HL-60 (cell line): ENCODE results near the gene MAEA.

ENCODE experiments used
- POLR2AphosphoS5 ChIP-seq: IDR thresholded peaks from 2 replicates; pipeline ENCODE4 v1.6.1; 2012; ENCODE audit warnings: low read depth
- TF ChIP-seq, protein P1 (sequence below): IDR thresholded peaks from one replicate; pipeline ENCODE4 v1.5.1; 2011; ENCODE audit warnings: low read length, control low read depth, inconsistent platforms; ENCODE audit not compliant: insufficient read depth
- TF ChIP-seq, protein P2 (sequence below): IDR thresholded peaks from 2 replicates; pipeline ENCODE4 v1.6.1; 2012; ENCODE audit warnings: low read depth; ENCODE audit not compliant: insufficient replicate concordance

DNA sequence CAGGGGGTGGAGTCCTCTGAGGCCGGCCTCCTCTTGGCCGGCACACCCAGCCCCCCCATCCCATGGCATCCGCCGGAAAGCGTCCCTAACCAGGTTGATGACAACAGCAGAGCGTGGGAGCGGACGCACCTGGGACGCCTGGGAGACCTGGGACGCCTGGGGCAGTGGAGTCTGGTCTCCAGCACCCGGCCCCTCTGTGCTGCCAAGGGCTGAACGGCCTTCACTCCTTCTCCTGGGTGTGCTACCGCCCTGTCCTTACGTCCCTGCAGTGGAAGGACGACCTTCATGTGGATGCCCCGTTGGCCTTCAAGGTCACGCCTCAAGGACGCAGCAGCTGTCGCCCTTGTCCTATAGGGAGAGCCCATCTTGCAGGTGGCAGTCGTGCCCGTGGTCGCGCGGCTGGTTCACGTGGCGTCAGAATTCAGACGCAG, 89.7 kb downstream of the MAEA start:
- TF ChIP-seq, protein P1, sequence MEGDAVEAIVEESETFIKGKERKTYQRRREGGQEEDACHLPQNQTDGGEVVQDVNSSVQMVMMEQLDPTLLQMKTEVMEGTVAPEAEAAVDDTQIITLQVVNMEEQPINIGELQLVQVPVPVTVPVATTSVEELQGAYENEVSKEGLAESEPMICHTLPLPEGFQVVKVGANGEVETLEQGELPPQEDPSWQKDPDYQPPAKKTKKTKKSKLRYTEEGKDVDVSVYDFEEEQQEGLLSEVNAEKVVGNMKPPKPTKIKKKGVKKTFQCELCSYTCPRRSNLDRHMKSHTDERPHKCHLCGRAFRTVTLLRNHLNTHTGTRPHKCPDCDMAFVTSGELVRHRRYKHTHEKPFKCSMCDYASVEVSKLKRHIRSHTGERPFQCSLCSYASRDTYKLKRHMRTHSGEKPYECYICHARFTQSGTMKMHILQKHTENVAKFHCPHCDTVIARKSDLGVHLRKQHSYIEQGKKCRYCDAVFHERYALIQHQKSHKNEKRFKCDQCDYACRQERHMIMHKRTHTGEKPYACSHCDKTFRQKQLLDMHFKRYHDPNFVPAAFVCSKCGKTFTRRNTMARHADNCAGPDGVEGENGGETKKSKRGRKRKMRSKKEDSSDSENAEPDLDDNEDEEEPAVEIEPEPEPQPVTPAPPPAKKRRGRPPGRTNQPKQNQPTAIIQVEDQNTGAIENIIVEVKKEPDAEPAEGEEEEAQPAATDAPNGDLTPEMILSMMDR: no peak
- TF ChIP-seq, protein P2, sequence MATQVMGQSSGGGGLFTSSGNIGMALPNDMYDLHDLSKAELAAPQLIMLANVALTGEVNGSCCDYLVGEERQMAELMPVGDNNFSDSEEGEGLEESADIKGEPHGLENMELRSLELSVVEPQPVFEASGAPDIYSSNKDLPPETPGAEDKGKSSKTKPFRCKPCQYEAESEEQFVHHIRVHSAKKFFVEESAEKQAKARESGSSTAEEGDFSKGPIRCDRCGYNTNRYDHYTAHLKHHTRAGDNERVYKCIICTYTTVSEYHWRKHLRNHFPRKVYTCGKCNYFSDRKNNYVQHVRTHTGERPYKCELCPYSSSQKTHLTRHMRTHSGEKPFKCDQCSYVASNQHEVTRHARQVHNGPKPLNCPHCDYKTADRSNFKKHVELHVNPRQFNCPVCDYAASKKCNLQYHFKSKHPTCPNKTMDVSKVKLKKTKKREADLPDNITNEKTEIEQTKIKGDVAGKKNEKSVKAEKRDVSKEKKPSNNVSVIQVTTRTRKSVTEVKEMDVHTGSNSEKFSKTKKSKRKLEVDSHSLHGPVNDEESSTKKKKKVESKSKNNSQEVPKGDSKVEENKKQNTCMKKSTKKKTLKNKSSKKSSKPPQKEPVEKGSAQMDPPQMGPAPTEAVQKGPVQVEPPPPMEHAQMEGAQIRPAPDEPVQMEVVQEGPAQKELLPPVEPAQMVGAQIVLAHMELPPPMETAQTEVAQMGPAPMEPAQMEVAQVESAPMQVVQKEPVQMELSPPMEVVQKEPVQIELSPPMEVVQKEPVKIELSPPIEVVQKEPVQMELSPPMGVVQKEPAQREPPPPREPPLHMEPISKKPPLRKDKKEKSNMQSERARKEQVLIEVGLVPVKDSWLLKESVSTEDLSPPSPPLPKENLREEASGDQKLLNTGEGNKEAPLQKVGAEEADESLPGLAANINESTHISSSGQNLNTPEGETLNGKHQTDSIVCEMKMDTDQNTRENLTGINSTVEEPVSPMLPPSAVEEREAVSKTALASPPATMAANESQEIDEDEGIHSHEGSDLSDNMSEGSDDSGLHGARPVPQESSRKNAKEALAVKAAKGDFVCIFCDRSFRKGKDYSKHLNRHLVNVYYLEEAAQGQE: no peak
- no peak for TF ChIP-seq POLR2AphosphoS5
